NOMO-1 (cell line): Measurements from ENCODE around the gene FKBP11.
"Not testable (repeated sequence)": the region's sequence is repeated elsewhere in the genome, so short reads cannot be mapped to it uniquely, and the experiment has no call there.

Experiments used
- DNase-seq, 2 experiments: peaks; one replicate each; lab custom pipeline; 2025; ENCODE audit not compliant: unreplicated experiment in 2 of 2; lab: John Stamatoyannopoulos, UW

FKBP11 gene

GRCh38 chr12:48917857-48918537 lies 7.3 kb downstream of the FKBP11 start:
- peak; percentile 33 to 47 for DNase-seq

GRCh38 chr12:48910196-48910595 lies 15.1 kb downstream of the FKBP11 start:
- no peak for DNase-seq

GRCh38 chr12:48909698-48910097 lies 15.6 kb downstream of the FKBP11 start:
- DNase-seq, result not testable (repeated sequence)

GRCh38 chr12:48907245-48907644 lies 18.0 kb downstream of the FKBP11 start:
- no peak for DNase-seq

- peak; percentile 80 to 86 for DNase-seq
These were observed 21.3 kb downstream of the FKBP11 start for GRCh38 chr12:48903982-48904411.

- DNase-seq, result no peak
These were observed 21.8 kb downstream of the FKBP11 start for GRCh38 chr12:48903363-48903981.

- DNase-seq, result no peak
These were observed 24.0 kb downstream of the FKBP11 start for GRCh38 chr12:48901278-48901677.

- no peak for DNase-seq
These were observed 25.6 kb downstream of the FKBP11 start for GRCh38 chr12:48899651-48900050.

- no peak for DNase-seq
These were observed 31.0 kb downstream of the FKBP11 start for GRCh38 chr12:48894271-48894670.

GRCh38 chr12:48890657-48891418 lies 34.5 kb downstream of the FKBP11 start:
- DNase-seq, result peak; percentile 48 to 70

- DNase-seq, result no peak
These were observed 35.6 kb downstream of the FKBP11 start for GRCh38 chr12:48889679-48890078.

GRCh38 chr12:48883305-48884161 lies 41.8 kb downstream of the FKBP11 start:
- no peak for DNase-seq

GRCh38 chr12:48882972-48883304 lies 42.4 kb downstream of the FKBP11 start:
- no peak for DNase-seq

- no peak for DNase-seq
These were observed 43.0 kb downstream of the FKBP11 start for GRCh38 chr12:48882315-48882687.

GRCh38 chr12:48881686-48882314 lies 43.5 kb downstream of the FKBP11 start:
- DNase-seq, result no peak

- no peak for DNase-seq
These were observed 44.6 kb downstream of the FKBP11 start for GRCh38 chr12:48880647-48881046.

- DNase-seq, result no peak
These were observed 46.7 kb downstream of the FKBP11 start for GRCh38 chr12:48878548-48878947.

- no peak for DNase-seq
These were observed 49.3 kb downstream of the FKBP11 start for GRCh38 chr12:48875944-48876515.

GRCh38 chr12:48873534-48873933 lies 51.8 kb downstream of the FKBP11 start:
- DNase-seq, result not testable (repeated sequence)

- no peak for DNase-seq
These were observed 52.2 kb downstream of the FKBP11 start for GRCh38 chr12:48873096-48873495.
